ENCODE results near the gene RIN3.

- no peak for TF ChIP-seq CTCF (IDR thresholded peaks at IDR 0.05)
- TF ChIP-seq POLR2A (IDR thresholded peaks at IDR 0.05) = no peak
Measured at GRCh38 chr14:92632546-92633273, 119.1 kb downstream of the RIN3 start.

Measured in Peyer's patch (tissue), 4 donors.